HG03095 (cell line): ENCODE data around the gene SLC36A4.
"Not testable (repeated sequence)": the region's sequence is repeated elsewhere in the genome, so short reads cannot be mapped to it uniquely, and the experiment has no call there.

Experiments used
- ATAC-seq: cut with Tn5 transposase; IDR thresholded peaks from one replicate; pipeline ENCODE4 v1.9.1; 2021; ENCODE audit warnings: moderate library complexity; ENCODE audit not compliant: unreplicated experiment

Gene SLC36A4

GRCh38 chr11:93123351-93123898 is 74.4 kb downstream of the SLC36A4 start:
- no peak for ATAC-seq

- no peak for ATAC-seq
These were observed 75.1 kb downstream of the SLC36A4 start for GRCh38 chr11:93122535-93123235.

- no peak for ATAC-seq
These were observed 79.5 kb downstream of the SLC36A4 start for GRCh38 chr11:93118276-93118675.

- ATAC-seq, result no peak
These were observed 80.2 kb downstream of the SLC36A4 start for GRCh38 chr11:93117565-93117964.

- no peak for ATAC-seq
These were observed 81.0 kb downstream of the SLC36A4 start for GRCh38 chr11:93116641-93117441.

- no peak for ATAC-seq
These were observed 83.5 kb downstream of the SLC36A4 start for GRCh38 chr11:93114304-93114703.

- no peak for ATAC-seq
These were observed 84.0 kb downstream of the SLC36A4 start for GRCh38 chr11:93113824-93114223.

GRCh38 chr11:93111147-93111546 is 86.6 kb downstream of the SLC36A4 start:
- ATAC-seq, result not testable (repeated sequence)

GRCh38 chr11:93100211-93100610 is 97.6 kb downstream of the SLC36A4 start:
- no peak for ATAC-seq

- no peak for ATAC-seq
These were observed 98.0 kb downstream of the SLC36A4 start for GRCh38 chr11:93099806-93100205.
